Activated CD8-positive, alpha-beta memory T cell treated with anti-CD3 and anti-CD28 coated beads, Interleukin-2, amount 50 U/mL, for 24 hours (primary cell): ENCODE results near the gene CFAP100.

Experiments used
- DNase-seq: peaks from one replicate; pipeline ENCODE4 v3.0.0-alpha.2; 2020; ENCODE audit errors: extremely low read depth

Gene CFAP100

GRCh38 chr3:126421573-126422119 lies 26.9 kb downstream of the CFAP100 start:
- no peak for DNase-seq

- DNase-seq: no peak
Measured at GRCh38 chr3:126422121-126422520, 27.4 kb downstream of the CFAP100 start.

- no peak for DNase-seq
Measured at GRCh38 chr3:126422571-126423091, 27.9 kb downstream of the CFAP100 start.

- DNase-seq: no peak
Measured at GRCh38 chr3:126423191-126424038, 28.7 kb downstream of the CFAP100 start.

- no peak for DNase-seq
Measured at GRCh38 chr3:126424039-126424717, 29.5 kb downstream of the CFAP100 start.

- no peak for DNase-seq
Measured at GRCh38 chr3:126424751-126425150, 30.0 kb downstream of the CFAP100 start.

GRCh38 chr3:126431103-126431534 lies 36.4 kb downstream of the CFAP100 start:
- DNase-seq: no peak

GRCh38 chr3:126432361-126433104 lies 37.8 kb downstream of the CFAP100 start:
- DNase-seq: no peak

- no peak for DNase-seq
Measured at GRCh38 chr3:126433105-126433430, 38.4 kb downstream of the CFAP100 start.

GRCh38 chr3:126433496-126434263 lies 39.0 kb downstream of the CFAP100 start:
- no peak for DNase-seq

- no peak for DNase-seq
Measured at GRCh38 chr3:126434264-126434590, 39.5 kb downstream of the CFAP100 start.

GRCh38 chr3:126434931-126435411 lies 40.3 kb downstream of the CFAP100 start:
- DNase-seq: no peak

- no peak for DNase-seq
Measured at GRCh38 chr3:126435456-126436315, 41.0 kb downstream of the CFAP100 start.

- no peak for DNase-seq
Measured at GRCh38 chr3:126436826-126437717, 42.4 kb downstream of the CFAP100 start.

- DNase-seq: no peak
Measured at GRCh38 chr3:126438186-126438585, 43.5 kb downstream of the CFAP100 start.

GRCh38 chr3:126438746-126439145 lies 44.0 kb downstream of the CFAP100 start:
- DNase-seq: no peak

GRCh38 chr3:126439346-126439967 lies 44.7 kb downstream of the CFAP100 start:
- DNase-seq: no peak

- no peak for DNase-seq
Measured at GRCh38 chr3:126439968-126440708, 45.4 kb downstream of the CFAP100 start.
